NCI-H69 (cell line): ENCODE data around the gene TMC3.
A peak's percentile ranks its signal among the peaks of the same experiment; 100 is the strongest.
"Not testable (repeated sequence)": the region's sequence is repeated elsewhere in the genome, so short reads cannot be mapped to it uniquely, and the experiment has no call there.

ENCODE experiments used
- DNase-seq: peaks from one replicate; lab custom pipeline; 2025; lab: John Stamatoyannopoulos, UW

Gene TMC3

DNA sequence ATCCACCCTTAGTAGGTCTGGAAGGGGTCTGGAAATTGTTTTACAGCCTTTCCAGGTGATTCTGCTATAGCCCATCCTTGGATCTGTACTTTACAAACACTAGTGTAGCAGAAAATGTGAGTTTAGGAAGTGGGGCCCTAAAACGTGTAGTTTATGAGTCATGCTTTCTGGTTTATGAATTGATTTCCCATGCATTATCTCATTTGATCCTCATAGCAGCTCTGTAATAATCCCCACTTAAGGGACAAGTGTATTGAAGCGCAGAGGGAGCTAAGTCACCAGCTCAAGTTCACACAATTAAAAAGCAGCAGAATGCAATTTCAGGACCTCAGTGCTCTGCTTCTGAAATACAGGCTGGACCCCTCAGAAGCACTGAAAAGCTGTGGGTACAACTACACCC is 27.4 kb downstream of the TMC3 start:
- no peak for DNase-seq

DNA sequence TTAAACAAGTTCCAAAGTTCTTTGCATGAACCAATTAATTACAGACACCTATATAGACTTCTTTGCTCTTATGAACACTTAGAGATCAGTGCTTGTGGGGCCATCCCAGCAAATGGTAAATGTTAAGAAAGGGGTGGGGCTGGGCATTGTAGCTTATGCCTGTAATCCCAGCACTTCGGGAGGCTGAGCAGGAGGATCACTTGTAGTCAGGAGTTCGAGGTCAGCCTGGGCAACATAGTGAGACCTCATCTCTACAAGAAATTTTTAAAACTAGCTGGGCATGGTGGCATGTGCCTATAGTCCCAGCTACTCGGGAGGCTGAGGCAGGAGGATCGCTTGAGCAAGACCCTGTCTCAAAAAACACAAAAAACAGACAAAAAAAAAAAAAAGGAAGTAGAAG is 30.6 kb downstream of the TMC3 start:
- no peak for DNase-seq

DNA sequence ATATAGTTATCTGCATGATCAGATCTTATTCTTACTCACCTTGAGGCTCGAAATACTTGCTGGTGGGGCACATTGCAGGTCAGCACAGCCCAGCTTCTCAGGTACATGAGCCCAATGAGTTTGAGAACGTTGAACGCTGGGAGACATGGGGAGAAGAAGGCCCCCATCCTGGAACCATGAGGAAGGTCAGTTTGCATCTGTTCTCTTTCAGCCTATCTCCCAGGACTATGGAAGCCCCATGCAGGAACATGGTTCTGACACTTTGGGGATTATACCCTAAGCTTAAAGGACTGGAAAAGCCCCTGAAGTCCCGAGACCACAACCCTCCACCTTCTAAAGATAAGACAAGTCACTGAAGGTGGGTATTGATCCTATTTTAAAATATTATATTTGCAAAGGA is 32.7 kb downstream of the TMC3 start:
- no peak for DNase-seq

DNA sequence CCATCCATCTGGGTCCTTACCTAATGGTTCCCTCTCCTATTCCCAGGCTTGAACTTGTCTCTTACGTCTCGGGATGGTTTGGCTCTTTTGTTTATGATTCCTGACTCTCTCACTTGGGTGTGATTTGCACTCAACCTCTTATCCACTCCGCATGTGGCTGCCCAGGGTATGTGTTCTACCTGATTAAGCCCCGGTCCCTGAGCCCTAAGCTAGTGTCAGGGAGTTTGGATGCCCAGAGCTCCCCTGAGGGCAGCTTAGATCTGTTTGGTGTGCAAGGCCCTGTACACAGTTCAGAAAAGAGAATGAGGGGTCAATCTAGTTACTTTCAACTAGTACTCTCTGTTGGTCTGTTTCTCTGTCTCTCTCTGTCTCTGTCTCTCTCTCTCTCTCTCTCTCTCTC is 34.2 kb downstream of the TMC3 start:
- no peak for DNase-seq

DNA sequence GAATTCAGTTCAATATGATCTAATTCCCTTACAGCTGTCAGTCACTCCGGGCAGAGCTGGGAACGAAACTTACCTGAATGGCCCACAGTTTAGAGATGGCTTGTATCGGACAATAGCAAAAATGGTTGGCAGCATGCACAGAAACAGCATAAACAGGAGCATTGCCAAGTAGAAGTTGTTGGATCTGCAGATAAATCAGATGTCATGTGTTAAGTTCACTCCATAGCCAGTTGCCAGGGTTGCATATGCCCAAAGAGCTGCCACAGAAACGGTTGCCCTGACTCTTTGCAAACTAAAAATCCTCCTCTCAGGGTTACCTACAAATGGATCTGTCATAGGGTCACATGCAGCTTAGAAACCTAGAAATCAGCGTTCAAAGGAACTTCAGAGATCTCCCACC is 34.7 kb downstream of the TMC3 start:
- DNase-seq = no peak

DNA sequence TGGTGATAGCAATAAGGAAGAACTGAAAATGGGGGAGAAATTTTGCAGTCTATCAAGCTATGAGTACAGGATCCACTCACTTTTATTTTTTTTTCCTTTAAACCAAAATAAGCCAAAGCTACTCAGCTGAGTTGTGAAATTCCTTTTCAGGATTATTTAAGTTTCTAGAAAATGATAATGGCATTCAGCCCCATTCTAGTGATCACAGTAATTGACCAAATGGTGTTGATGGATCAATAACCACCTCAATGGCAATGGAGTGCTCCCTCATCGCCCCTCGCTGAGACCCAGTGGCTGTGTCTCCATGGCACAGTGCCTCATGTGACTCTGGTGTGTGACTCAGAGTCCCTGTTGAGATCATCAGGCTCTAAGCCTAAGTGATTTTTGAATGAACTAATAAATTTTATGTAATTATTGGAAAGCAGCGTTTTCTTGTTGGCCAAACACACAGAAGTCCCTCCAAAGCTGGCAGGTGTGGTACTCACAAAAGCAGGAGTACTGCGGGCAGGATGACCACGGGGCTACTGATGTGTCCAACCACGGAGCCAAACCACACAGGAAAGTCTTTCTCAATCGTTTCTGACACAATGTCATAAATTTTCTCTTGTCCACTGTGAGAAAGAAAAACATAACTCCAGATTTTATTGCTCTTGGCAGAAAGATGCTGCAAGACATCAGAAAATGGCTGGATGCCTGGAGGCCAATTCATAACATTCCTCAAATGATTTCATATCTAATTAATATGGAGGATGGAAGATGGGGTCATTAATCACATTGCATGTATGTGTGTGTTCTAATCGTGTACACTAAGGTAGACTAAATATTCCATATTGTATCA is 35.6 kb downstream of the TMC3 start:
- no peak for DNase-seq

DNA sequence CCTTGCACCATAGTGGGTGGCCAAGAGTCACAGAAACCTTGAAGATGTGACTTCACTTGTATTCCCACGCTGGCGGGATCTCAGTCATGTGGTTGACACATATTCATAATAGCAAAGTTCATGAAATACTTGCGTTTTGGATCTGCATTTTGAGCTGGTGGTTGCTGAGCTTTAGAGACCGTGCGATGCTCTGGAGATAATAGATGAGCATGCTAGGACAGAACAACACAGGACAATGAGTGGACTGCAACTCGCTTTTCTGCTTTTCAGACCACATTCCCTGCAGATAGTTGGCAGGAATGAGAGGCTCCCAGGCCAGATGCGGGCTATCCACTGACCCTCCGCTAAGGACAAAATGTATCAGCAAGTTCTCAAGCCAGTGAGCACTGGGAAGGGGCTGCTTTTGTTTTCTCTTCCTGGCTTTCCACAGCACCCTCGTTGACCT is 36.3 kb downstream of the TMC3 start:
- DNase-seq = no peak

DNA sequence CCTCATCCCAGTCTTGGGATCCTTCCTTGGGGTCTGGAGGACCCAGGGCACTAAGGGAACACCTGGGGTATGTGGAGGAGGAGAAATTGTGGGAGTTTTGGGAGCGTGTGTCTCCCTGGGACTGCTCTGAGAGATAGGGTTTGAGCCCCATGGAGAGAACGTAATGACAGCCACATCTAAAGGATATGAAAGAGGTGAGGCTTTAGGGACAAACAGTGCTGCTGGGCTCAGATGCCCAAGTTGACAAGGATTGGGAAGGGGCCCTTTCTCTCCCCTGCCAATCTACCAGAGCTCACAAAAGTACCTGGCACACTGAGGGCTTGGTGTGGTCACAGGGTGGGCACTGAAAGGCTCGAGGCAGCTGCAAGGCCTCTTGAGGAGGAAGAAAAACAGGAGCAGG is 36.8 kb downstream of the TMC3 start:
- DNase-seq = no peak

DNA sequence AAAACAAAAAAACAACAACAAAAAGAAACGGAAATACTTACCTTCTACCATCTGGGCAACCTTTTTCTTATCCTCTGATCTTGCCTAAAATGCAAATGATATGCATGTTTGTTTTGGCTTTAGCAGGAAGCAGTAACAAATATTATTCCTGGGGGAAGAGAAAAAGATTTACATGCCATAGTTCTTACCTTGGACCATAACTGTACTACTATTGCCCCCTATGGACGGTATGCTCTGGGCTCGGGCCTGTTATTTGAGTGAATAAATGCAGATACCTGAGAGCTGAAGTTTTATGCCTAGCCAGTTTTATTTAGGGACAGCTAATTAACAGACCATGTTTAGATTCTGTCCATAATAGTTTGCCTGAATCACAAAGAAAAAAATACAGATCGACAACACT is 37.4 kb downstream of the TMC3 start:
- DNase-seq = no peak

DNA sequence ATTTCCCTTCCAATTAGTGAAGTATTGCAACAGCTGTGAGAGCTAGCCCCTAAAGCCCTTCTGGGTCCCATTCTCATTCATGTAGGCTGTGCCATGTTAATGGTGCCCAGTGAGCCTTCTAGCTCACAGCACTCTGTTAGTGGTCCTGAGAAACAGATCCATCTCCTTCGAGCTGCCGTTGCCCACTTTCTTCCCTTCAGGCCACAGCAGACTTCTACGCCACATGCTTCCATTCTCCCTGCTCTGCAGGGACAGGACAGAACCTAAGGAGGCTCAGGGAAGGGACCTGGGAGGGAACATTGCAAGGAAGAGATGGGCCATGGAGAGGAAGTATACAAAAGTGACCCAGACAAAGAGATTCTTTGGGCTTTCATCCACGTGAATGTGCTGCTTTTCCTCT is 38.4 kb downstream of the TMC3 start:
- DNase-seq = no peak

DNA sequence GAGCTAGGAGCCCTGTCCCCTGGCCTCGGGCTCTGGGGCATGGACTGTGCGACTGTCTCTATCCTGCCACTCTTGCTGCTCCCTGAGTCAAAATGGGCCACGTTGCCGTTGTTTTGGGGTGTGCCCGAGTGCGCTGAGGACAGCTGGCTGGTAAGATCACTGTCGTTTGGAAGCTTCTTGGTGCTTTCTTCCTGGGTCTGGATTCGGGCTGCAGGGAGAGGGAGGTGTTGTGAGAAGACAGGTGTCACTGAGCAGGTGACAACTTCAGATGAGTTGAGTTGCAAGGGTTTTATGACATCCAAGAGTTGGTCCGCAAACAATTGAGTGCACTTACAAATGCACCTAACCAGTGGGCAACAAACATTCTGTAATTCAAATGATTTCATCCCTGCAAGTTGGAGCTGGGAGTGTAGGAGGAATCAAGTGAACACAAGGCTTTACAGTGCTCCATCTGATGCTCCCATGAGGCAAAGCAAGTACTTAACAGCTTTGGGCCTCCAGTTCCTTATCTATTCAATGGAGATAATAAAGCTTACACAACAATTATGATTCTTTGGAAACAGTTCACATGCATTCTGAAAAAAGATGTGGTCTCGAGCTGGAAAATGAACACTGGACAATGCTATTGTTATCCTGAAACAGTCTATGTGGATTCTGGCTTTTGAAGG is 39.1 kb downstream of the TMC3 start:
- no peak for DNase-seq

DNA sequence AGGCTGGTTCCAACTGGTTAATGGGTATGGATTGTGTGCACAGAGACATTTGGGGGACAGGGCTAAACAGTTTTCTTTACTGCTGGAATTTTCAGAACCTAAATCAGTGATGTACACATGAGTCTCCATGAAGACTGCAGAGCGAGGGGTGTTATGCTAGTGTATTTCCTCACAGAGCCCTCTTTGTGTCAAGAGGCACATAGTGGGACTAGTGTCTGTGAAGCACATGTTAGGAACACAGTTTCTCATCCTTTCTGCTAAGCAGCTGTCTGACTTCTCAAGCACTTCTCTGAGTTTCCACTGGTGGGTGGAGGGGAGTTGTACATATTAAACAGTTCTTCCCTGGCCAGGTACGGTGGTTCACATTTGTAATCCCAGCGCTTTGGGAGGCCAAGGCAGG is 40.6 kb downstream of the TMC3 start:
- no peak for DNase-seq

DNA sequence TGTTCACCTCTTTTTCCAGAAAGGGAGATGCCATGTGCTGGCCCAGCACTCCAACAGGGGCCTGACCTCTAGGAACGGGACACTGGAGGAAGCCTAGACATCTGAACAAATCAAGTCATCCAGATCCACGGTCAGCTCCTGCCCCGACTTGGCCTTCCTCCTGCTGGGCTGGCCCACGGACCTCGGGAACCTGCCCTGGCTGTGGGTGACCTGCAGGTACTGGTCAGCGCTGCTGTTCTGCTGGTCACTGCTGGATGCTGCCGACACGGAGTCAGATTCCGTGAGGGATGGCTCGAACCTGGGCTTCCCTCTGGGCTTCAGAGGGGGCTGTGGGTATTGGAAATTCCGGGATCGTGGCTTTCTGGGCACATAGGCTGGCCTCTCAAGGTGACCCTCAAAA is 41.7 kb downstream of the TMC3 start:
- DNase-seq = no peak

DNA sequence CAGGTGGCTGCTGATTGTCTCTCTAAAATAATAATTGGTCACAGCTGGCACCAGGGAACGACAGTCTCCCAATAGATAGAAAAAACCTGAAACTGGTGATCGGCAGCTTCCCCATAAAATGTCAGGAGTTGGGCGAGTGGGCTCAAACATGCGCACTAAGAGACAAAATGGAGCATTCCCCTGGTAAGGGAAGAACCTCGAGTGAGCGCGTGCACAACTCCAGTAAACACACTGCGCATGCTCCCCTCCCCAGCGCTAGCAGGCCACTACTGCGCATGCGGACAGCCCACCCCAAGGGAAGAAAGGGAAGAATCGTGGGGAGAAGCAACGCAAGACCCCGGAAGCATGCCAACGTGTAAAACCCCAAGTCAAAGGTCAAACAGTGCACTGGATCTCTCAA is 42.4 kb downstream of the TMC3 start:
- DNase-seq = no peak

DNA sequence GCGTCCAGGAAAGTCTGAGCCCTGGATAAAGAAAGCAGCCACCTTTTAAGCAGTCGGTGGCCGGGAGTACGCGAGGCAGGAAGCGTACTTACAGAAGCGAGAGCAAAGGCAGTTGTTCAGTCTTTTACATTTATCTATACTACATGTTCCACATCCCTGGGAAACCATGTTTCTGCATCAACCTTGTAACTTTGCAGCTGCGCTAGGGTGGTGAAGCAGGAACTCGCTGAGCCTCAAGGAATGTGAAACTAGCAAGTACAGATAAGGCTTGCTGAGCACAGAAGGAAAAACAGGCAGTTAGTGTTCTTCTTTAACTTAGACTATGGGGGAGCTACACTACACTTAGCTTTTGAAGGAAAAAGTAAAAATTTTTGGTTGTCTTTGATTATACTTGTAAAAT is 42.9 kb downstream of the TMC3 start:
- not testable (repeated sequence) for DNase-seq

DNA sequence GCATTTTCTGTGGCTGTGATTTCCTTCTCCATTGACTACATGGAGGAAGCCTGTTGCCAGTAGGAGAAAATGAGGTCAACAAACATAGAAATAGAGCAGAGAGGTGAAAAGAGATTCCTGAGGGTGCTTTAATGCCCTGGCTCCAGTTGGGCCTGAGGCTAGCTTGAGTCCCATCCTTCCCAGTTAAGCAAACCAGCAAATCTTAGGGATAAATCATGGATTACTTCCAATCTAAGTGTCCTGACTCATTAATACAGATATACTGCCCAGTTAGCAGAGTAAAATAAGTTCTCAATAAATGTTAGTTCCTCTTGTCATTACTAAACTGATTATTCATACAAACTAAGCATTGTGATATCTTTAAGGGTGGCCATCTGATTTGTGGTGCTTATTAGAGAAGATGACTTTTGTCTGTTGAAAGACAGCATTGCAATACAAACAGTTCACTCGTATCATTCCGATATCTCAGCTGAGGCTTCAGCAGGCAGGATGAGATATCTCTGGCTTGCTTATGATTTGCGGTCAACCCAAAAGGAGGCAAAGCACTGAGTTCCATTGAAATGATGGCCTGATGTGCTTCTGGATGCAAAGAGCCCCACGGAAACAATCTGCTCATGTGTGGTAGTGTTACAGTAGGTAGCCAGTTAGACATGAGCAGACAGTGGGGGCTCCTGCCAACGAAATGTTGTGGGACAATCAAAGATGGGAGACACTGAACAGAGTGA is 43.5 kb downstream of the TMC3 start:
- DNase-seq = no peak

DNA sequence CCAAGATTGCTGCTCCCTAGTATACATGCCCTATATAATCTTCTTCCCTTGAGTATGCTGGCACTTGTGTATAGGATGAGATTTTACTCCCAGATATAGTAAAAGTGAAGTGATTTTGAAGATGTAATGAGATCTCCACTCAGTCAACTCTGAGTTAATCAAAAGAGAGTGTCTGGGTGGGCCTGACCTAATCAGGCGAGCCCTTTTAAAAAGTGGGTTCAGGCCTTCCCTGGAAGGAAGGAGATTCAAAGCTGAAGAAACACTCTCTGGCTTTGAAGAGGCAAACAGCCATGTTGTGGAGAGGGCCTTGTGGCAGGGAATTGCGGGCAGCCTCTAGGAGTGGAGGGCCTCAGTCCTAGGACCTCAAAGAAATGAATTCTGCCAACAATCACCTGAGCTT is 44.6 kb downstream of the TMC3 start:
- DNase-seq = no peak

DNA sequence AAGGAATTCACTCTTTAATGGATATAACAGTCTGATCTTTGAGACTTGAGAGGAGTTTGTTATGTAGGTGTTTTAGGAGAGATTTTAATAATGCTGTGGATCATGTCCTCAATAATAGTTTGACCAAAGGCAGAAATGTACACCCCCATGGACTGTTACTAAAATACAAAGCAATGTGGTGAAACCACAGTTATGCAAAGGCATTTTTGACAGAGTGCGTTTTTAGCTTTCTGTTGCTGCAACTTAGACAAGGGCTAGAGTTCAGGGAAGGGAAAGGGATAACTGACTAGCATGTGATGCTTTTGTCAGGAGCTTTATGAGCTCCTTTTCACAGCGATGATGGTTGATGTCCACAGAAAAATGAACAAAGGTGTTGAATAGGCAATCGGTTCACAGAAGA is 46.5 kb downstream of the TMC3 start:
- no peak for DNase-seq

DNA sequence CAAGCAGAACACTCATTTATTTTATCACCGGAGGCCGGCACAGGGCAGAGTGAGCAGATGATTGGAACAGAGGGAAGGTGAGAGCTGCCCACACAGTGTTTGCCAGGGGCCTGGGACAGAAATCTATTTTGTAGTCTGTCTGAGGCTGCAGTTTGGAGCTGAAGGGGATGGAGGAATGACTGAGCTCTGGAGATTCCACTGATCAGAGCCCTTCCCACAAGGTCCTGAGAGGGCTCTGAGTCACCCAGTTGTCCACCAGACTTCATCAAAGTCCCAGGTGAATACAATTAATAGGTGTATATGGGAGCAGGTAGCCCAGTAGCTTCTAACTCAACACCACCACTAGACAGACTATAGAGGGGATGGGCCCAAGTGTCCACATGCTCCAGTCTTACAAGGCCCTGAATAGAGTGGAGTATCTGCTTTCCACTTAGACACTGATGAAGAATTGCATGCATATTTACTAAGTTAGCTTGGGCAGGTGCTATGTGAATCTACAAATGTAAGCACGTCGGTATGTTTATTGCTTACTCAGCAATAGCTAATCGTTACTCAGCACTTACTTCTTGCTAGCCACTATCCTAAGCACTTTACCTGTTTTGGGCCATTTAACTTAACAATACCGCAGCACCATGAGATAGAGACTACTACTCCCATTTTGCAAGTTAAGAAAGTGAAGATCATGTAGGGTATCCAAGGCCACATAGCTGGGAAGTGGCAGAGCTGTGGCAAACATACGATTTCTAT is 47.4 kb downstream of the TMC3 start:
- DNase-seq = no peak

DNA sequence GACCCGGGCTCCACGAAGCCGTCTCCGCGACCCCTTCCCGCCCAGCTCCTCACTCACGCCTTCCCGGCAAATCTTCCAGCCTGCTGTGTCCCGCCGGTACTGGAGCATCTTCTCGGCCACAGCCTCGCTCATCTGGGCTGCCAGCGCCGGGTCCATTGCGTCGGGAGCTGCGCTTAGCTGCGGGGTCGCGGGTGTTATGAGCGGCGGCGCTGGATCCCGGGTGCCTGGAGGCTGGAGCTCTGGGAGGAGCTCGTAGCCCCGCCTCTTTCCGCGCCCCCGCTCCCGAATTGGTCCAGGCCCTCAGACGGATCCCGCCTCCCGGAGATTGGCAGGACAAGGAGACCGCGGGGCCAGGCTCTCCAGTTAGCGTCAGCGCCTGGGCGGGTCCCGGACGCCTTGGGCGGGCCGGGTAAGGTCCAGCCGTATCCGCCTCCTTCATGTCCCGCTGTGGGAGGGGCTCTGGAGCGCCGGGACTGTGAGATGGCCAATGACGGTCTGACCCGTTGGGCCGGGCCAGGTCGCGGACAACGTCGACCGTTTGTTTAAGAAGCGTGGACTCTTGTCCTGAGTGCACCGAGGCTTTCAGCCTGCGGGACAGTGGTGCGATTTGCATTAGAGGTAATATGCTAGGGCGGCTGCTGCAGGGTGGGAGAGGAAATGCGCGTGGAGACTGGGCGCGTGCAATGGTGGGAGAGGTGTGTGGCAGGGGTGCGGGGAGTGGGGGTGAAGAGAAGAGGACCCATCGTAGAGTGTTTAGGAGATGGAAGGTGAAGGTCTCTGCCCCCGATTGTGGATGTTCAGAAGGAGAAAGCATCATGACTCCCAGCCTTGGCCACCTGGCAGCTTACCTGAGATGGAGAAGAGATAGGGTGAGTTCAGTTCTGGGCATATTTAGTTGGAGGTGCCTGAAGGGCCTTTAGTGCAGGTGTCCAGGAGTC is 49.8 kb downstream of the TMC3 start, which contains the start of gene STARD5:
TSS of gene STARD5 (minus strand) at position 198 of the 938 bp plus-strand sequence. CDS start at position 156, 42 bp downstream.
- DNase-seq = peak; percentile 69

DNA sequence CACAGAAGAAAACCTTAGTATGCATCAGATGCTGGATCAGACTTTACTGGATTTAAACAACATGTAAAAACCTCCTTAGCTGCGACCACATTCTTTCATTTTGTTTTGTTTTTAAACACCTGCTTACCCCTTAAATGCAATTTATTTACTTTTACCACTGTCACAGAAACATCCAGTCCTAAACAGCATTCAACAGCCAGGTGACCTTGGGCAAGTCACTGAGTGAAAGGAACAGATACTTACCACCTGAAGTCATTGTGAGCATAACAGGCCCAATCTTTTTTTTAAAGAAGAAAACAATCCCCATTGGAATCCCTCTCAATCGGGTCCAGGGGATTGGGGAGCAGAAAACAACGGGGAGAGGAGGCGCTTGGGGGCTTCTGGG is 50.5 kb downstream of the TMC3 start:
- no peak for DNase-seq
